GM18498 (cell line): ENCODE results near the gene SRY.
"Not testable (repeated sequence)": the region's sequence is repeated elsewhere in the genome, so short reads cannot be mapped to it uniquely, and the experiment has no call there.

ENCODE experiments used
- ATAC-seq: cut with Tn5 transposase; IDR thresholded peaks from one replicate; pipeline ENCODE4 v1.9.1; 2021; ENCODE audit warnings: mild to moderate bottlenecking, moderate library complexity; ENCODE audit not compliant: unreplicated experiment

Gene SRY

DNA sequence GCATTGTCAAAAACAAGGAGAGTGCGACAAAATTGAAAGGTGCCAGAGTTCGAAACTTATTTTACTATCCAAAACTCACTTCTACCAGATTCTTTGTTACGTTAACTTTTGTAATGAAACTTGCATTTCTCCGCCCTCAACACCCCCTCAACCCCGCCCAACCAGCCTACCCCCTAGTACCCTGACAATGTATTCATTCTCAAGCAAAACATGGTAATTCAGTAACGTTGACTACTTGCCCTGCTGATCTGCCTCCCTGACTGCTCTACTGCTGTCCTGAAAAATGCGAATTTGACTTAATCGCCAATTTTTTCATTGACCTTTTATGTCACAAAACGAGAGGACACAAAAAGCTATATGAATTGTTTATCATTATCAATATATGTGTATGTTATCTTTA lies at the start of gene SRY:
Gene SRY, minus strand, starts transcription at position 83 of the 400 bp plus-strand sequence. Its CDS starts 79 bp downstream, at position 4.
- ATAC-seq: no peak

GRCh38 chrY:2837078-2837477 lies 49.6 kb upstream of the SRY start:
- ATAC-seq: no peak

- ATAC-seq: no peak
Measured at GRCh38 chrY:2835230-2835629, 47.7 kb upstream of the SRY start.

DNA sequence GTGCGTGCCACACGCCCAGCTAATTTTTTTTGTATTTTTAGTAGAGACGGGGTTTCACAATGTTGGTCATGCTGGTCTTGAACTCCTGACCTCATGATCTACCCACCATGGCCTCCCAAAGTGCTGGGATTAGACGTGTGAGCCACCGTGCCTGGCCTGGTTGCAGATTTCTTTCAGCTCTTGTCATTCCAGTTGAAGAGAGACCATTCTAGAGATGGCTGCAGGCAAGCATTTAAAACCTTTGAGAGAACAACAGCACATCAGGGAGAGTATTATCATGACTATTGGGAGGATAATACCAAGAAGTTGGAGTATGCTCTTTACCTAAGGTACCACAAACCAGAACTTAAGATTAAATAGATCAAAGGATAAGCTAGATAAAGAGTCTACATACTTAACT lies 41.0 kb upstream of the SRY start:
- ATAC-seq: no peak

DNA sequence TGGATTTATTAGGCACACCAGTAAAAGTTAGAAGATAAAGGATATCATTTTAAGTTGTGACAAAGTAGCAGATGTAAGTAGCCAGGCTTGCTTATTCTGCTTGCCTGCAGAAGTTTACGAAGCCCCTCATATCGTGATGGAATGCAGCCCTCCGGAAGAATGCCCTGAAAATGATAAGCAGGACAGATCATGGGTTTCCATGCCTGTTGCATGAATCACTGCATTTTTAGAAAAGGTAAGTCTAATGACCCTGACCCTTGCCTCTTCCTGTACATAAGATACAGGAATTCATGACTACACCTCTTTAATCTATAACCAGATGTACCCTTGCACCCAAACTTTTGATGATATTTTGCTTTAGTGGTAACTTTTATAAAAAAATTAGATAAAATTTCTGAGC lies 37.0 kb upstream of the SRY start:
- ATAC-seq: no peak

DNA sequence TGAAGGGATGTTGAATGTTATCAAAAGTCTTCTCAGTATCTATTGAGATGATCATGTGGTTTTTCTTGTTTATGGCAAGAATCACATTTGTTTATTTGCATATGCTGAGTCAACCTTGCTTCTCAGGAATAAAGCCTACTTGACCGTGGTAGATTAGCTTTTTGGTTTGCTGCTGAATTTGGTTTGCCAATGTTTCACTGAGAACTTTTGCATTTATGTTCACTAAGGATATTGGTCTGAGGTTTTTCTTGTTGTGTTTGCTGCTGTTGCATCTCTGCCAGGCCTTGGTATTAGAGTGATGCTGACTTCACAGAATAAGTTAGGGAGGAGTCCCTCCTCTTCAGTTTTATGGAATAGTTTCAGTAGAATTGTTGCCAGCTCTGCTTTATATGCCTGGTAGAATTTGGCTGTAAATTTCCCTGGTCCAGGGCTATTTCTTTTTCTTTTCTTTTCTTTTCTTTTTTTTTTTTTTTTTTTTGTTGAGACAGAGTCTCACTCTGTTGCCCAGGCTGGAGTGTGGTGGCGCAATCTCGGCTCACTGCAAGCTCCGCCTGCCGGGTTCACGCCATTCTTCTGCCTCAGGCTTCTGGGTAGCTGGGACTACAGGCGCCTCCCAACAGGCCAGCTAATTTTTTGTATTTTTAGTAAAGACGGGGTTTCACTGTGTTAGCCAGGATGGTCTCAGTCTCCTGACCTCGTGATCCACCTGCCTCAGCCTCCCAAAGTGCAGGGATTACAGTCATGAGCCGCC lies 29.8 kb upstream of the SRY start:
- ATAC-seq: not testable (repeated sequence)

DNA sequence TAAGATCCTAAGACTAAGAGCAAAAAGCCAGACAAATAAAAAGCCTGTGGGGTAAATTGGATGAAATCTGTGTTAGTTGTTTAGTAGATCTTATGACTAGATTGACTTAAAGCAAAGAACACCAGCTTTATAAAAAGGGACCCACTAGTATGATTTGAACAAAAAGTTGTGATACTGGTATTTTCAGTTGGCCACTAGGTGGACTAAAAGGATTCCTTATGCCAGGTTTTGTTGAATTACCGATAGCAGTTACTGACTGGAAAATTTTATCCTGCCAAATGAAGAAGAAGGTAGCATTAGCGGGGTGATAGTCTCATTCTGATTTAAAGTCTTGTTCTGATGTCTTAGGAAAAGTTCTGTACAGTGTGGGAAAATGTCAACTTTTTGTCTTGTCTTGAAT lies 12.8 kb upstream of the SRY start:
- no peak for ATAC-seq

- ATAC-seq: no peak
Measured at GRCh38 chrY:2797991-2798390, 10.5 kb upstream of the SRY start.

DNA sequence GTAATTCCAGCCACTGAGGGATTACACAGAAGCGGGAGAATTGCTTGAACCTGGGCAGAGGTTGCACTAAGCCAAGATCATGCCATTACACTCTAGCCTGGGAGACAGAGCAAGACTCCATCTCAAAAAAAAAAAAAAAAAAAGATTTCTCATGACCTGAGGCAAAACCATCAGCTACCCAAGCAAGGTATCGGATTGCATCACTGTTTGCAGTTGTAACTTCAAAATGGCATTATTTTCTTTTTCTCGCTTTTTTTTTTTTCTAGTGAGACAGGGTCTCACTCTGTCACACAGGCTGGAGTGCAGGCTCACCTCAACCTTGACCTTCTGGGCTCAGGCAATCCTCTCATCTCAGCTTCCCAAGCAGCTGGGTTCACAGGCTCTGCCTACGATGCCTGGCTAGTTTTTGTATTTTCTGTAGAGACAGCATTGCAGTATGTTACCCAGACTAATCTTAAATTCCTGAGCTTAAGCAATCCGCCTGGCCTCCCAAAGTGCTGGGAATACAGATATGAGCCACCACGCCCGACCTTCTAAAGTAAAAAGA lies 9.6 kb upstream of the SRY start:
- ATAC-seq: no peak

DNA sequence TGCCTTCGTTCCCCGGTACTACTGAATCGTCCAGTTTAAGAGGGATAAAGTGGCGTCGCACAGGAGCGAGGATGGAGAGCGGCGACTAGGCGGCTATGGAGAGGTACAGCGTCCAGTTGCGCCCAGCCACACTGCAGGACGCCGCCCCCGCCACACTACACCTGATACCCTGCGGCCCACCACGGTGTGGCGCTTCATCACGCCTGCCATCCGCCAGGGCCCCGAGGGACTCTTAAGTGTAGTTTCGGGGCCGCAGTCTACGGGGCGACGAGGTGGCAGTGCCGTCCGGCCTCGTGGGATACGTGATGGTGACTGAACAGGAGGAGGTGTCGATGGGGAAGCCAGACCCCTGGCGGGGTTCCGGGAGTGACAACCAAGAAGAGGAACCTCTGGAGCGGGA lies 2.3 kb upstream of the SRY start:
- no peak for ATAC-seq

DNA sequence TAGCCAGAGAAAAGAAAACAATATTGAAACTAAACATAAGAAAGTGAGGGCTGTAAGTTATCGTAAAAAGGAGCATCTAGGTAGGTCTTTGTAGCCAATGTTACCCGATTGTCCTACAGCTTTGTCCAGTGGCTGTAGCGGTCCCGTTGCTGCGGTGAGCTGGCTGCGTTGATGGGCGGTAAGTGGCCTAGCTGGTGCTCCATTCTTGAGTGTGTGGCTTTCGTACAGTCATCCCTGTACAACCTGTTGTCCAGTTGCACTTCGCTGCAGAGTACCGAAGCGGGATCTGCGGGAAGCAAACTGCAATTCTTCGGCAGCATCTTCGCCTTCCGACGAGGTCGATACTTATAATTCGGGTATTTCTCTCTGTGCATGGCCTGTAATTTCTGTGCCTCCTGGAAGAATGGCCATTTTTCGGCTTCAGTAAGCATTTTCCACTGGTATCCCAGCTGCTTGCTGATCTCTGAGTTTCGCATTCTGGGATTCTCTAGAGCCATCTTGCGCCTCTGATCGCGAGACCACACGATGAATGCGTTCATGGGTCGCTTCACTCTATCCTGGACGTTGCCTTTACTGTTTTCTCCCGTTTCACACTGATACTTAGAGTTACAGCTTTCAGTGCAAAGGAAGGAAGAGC lies 488 bp downstream of the SRY start:
- ATAC-seq: no peak
